Caki2 (cell line): ENCODE results near the gene SRGAP2C. TPM values are rescaled to one million over a fixed set of nuclear protein-coding genes. Genes with fewer than 3 reads are reported as not detected.
"Not testable (repeated sequence)": the region's sequence is repeated elsewhere in the genome, so short reads cannot be mapped to it uniquely, and the experiment has no call there.

ENCODE experiments used
- DNase-seq: peaks from one replicate; pipeline ENCODE4 v3.0.0-alpha.2; 2015; ENCODE audit warnings: low read depth
- in situ Hi-C: cut with HindIII; loops from 2 replicates; pipeline ENCODE4 v1.10.0; 2016; ENCODE audit warnings: low sequenced_read_pairs, low pct_unique_long_range_greater_than_20kb, mixed read lengths
- total RNA-seq: library from RNA; depleted of rRNA; stranded (reverse); fragments of >200 nt; shearing (Covaris generic); gene quantifications from 2 replicates; pipeline ENCODE4 v1.2.3, GENCODE V29; 2014; ENCODE audit warnings: low replicate concordance

SRGAP2C gene
- total RNA-seq, 1 experiment from 2014 or later, result 8.6 TPM

GRCh38 chr1:121215699-121216417 lies 31.1 kb downstream of the SRGAP2C start:
- in situ Hi-C loops, DNase-seq: not testable (repeated sequence)

GRCh38 chr1:121216676-121217075 lies 31.9 kb downstream of the SRGAP2C start:
- in situ Hi-C loops, result not testable (repeated sequence)

DNA sequence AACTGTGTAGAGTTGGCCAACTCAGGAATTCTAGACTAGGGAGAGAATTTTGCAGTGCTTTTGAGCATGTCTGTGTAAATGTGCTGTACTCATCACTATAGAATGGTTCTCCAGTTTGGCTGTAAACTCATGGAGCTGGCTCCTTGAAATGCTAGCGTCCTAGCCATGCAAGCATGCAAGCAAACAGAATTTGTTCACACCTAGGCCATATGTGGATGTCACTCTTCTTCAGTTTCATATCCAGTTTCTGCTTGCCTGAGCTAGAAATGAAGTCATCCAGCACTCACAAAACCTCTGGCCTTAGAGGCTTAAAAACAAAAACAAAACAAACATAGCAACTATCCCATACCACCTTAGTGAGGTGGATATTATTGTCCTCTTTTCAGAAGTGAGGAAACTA lies 37.0 kb downstream of the SRGAP2C start:
- DNase-seq, in situ Hi-C loops: not testable (repeated sequence)

More at GRCh38 chr1:121216676-121217075, 31.9 kb downstream of the SRGAP2C start:
- DNase-seq, result not testable (repeated sequence)

DNA sequence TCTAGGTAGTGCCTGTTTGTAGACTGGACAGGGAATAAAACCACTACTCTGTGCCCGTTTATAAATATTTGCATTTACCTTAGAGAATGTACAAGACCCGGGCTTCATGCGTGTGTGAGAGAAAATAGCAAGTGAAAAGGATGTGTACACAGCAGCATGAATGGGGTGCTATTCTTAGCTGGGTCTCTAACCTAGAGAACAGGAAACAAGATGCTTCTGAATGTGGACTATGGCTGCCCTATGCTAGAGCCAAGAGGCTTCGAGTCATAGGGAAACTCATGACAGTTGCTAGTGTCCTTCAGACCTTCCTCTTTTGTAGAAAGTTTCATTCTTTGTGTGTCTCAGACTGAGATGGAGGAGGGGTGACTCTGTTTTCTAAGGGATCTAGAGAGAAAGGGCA lies 39.9 kb downstream of the SRGAP2C start:
- in situ Hi-C loops, DNase-seq: not testable (repeated sequence)

- in situ Hi-C loops, DNase-seq: not testable (repeated sequence)
Observed at GRCh38 chr1:121226295-121226904, 41.6 kb downstream of the SRGAP2C start.

DNA sequence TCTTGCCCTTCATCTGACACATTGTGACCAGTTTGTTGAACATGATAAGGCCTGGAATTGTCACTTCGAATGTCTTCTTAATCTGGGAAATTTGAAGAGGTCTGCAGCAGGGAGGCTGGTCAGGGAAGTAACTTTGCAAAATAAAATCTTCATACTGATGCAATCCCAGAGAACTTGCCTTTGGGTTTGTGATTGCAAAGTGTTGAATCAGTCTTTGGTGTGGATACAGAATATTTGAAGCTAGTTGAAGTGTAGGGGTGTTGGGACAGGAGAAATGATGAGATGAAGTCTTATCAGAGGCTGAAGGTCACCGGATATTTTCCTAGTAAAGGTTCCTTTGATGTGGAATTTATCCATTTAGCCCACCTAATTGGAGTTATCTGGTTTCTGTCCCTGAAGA lies 42.1 kb downstream of the SRGAP2C start:
- DNase-seq, in situ Hi-C loops: not testable (repeated sequence)

DNA sequence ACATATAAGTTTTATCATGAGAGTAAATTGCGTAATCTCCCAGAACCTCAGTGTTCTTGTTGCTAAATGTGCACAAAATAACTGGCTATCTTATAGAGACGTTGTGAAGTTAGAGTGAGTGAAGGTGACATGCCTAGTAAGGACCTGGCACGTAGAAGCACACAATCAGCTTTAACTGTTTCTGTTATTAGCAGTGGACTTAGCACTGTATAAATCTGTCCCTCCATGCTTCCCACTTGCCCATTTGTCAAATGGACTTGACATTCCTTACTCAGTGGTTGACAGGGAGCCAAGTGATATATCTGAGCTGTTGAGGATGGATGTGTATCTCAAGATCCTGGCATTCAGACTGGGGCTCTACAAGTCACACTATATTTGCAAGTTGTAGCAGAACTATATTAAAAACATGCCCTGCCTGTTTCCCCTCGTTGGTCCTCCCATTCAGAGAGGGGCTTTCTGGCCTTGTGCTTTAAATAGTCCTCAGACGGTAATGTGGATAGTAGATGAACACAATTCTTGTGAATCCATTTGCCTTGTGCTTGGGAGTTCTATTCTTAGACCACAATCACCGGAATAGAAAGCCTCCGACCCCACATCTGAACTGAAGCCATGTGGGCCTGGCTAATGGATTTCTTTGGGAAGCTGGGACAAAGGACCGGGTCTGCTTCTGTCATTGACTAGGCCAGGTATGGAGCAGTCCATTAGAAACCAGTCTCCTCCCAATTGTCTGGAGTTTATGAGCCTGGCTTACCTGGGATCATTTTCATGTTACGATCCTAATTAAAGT lies 43.0 kb downstream of the SRGAP2C start:
- in situ Hi-C loops, DNase-seq: not testable (repeated sequence)

DNA sequence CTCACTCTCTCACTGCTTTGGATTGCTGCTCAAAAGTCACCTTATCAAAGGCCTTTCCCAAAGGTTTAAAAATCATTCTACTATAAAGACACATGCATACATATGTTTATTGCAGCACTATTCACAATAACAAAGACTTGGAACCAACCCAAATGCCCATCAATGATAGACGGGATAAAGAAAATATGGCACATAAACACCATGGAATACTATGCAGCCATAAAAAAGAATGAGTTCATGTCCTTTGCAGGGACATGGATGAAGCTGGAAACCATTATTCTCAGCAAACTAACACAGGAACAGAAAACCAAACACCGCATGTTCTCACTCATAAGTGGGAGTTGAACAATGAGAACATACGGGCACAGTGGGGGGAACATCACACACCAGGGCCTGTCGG lies 45.9 kb downstream of the SRGAP2C start:
- in situ Hi-C loops, DNase-seq: not testable (repeated sequence)

DNA sequence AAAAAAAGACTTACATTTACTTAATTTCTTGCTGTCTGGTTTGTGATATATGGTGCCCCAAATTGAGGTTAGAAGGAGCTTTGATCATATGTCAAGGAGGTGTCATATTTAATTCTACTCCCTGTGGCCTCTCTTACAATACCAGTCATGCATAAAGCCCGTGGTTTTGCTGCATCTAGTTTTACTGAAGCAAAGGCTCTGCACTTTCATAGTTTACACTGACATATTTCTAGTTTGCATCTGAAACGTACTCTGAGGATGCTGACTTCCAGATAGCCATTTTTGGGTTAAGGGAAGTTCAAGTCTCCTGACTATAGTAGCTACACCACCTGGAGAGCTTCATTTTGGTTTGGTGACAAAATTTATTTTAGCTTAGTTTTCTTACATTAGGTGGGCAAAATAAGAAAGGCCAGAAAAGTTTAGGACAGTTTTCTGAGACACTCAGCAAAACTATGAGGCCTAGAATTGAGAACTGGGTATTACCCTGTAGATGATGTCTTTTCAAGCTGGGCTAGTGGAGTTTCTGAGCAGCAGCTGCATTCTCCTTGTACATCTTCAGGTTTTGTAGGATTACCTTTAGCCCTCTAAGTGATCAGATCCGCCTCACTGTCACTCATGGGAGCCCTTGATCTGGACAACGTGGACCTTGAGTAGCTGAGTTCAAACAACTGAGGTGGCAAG lies 47.8 kb downstream of the SRGAP2C start:
- in situ Hi-C loops, DNase-seq: not testable (repeated sequence)

DNA sequence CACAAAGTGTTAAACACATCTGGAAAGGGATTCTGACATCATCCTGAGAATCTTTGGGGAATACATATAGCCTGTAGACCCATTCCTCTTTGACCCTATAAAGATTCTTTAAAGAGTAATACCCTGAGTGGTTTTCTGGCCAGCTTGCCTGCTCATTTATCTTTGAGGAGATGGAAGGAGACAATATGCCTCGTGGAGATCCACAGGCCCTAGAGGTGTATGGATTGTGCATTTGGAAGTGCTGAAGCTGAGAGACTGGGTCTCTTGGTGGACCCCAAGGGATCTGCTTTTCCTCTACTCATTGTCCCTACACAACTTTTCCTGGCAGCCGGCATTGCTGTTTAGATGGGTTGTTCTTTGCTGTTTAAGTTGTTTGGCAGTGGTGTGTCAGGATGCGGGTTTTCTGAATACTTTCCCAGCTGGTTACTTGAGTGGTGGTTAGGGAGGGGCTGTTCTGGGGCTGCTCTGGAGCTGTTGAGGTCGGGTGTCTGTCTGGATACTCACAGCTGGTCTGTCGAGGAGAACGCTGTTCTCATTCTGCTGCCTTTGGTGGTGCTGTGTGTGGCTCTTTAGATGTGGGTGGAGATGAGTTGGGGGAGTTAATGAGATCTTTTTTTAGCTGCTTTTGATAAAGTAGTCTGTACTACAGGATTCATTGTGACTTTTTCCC lies 49.5 kb downstream of the SRGAP2C start:
- in situ Hi-C loops, DNase-seq: not testable (repeated sequence)

- DNase-seq, in situ Hi-C loops: not testable (repeated sequence)
Observed at GRCh38 chr1:121238384-121238783, 53.6 kb downstream of the SRGAP2C start.

GRCh38 chr1:121243913-121244312 lies 59.1 kb downstream of the SRGAP2C start:
- in situ Hi-C loops, DNase-seq: not testable (repeated sequence)

DNA sequence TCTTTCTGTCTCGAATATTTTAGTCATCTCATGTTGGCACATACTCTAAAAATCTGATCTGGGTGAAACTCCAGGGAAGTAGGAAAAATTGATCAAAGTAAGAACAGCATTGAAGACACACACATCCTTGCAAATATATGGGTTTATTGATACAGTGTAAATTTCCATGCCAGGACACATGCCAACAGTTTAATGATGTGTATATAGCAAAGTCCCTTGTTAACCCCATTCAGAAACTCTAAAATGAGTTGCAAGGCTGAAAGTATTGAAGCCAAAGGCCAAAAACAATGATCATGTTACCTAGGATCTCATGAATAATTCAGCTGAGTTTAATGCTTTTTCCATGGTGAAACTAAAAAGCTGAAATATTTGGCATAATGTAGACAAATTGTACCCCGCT lies 61.6 kb downstream of the SRGAP2C start:
- DNase-seq, in situ Hi-C loops: not testable (repeated sequence)

- DNase-seq, in situ Hi-C loops: not testable (repeated sequence)
Observed at GRCh38 chr1:121252656-121253055, 67.9 kb downstream of the SRGAP2C start.

- in situ Hi-C loops, result not testable (repeated sequence)
Observed at GRCh38 chr1:121254618-121255017, 69.8 kb downstream of the SRGAP2C start.

DNA sequence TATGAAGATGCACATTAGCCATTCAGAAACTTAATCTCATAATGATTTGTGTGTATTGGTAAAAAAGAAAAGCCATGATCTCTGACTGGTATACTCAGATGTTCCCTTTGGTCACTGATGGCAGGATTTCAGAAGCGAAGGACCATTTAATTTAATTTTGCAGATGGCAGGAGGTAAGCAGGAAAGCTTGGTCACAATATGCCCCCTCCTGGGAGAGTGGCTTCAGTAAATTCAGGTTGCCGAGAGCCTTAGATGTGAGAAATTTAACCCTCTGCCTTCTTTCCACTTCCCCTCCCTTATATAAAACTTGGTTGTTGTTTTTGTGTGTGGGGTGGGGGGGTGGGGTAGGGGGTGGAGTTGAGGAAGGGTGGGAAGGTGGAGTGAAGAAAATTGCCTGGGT lies 72.9 kb downstream of the SRGAP2C start:
- in situ Hi-C loops, DNase-seq: not testable (repeated sequence)

More at GRCh38 chr1:121254618-121255017, 69.8 kb downstream of the SRGAP2C start:
- DNase-seq, result not testable (repeated sequence)

- DNase-seq, in situ Hi-C loops: not testable (repeated sequence)
Observed at GRCh38 chr1:121258134-121258533, 73.4 kb downstream of the SRGAP2C start.

DNA sequence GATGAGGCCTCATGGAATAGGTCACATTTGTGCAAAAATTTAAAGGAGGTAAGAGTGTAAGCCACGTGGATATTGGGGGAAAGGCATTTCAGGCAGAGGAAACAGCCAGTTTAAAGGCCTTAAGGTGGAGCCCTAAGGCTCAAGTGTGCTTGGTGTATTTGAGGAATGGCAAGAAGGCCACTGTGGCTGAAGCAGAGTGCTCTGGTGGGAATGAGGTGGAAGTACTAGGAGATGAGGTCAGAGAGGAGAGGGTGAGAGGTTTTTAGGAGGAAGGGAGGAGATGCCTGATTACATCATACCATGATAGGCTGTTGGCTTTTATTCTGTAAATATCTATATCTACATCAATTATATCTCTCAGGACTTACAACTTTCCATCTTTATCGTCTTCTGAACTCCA lies 75.4 kb downstream of the SRGAP2C start:
- DNase-seq, in situ Hi-C loops: not testable (repeated sequence)
